Fibroblast of skin of left biceps (primary cell): ENCODE data around the gene AKAIN1.

ENCODE experiments used
- DNase-seq, 2 experiments: peaks; one replicate each; pipeline ENCODE4 v3.0.0-alpha.2; 2013; ENCODE audit warnings: low read depth in 2 of 2

The AKAIN1 gene

DNA sequence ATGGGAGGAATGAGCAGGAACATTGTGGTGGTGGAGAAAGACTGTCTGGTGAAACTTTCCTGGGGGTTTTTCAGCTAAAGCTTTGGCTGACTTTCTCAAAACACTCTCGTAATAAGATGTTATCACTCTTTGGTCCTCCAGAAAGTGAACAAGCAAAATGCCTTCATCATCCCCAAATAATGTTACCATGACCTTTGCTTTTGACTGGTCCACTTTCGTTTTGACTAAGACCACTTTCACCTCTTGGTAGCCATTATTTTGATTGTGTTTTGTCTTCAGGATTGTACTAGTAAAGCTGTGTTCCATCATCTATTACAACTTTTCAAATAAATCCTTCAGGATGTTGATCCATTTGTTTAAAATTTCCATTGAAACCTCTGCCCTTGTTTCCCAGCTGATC, 103.2 kb downstream of the AKAIN1 start:
- DNase-seq, result no peak
